Fibroblast of the aortic adventitia (primary cell): ENCODE measurements around the gene CXXC4. TPM values are rescaled to one million over a fixed set of nuclear protein-coding genes. Genes with fewer than 3 reads are reported as not detected.

Experiments
- DNase-seq: peaks from one replicate; pipeline ENCODE4 v3.0.0-alpha.2; 2010; ENCODE audit warnings: low read depth
- H3K4me3 ChIP-seq: 2 replicates; pipeline ENCODE4 v1.5.1; 2011; ENCODE audit warnings: low read depth, mild to moderate bottlenecking, control low read depth, low read length, moderate library complexity
- CTCF ChIP-seq: IDR thresholded peaks from 2 replicates; pipeline ENCODE4 v1.5.1; 2011; ENCODE audit warnings: mild to moderate bottlenecking, low read length, control low read depth, inconsistent platforms; ENCODE audit not compliant: insufficient read depth
- total RNA-seq: library from RNA; depleted of rRNA; stranded (reverse); fragments of >200 nt; gene quantifications from 2 replicates; pipeline ENCODE4 v1.2.3, GENCODE V29; 2012; ENCODE audit warnings: low replicate concordance

Gene CXXC4
- total RNA-seq, 1 donor, result under 0.01 TPM

- DNase-seq, result peak; percentile 28
- peak overlapping the region; percentile 65 for H3K4me3 ChIP-seq
- no peak for TF ChIP-seq CTCF
These were observed 3.8 kb downstream of the CXXC4 start for GRCh38 chr4:104490770-104491480.

- TF ChIP-seq CTCF, result no peak
- no peak overlapping the region for H3K4me3 ChIP-seq
- DNase-seq, result no peak
These were observed 4.5 kb downstream of the CXXC4 start for GRCh38 chr4:104490096-104490769.

GRCh38 chr4:104489731-104490095 is 5.0 kb downstream of the CXXC4 start:
- no peak for DNase-seq
- no peak for TF ChIP-seq CTCF
- no peak overlapping the region for H3K4me3 ChIP-seq

- TF ChIP-seq CTCF, result no peak
- no peak for DNase-seq
- no peak overlapping the region for H3K4me3 ChIP-seq
These were observed 6.5 kb downstream of the CXXC4 start for GRCh38 chr4:104488151-104488550.

GRCh38 chr4:104486716-104487504 is 7.8 kb downstream of the CXXC4 start:
- no peak for DNase-seq
- H3K4me3 ChIP-seq, result no peak overlapping the region
- TF ChIP-seq CTCF, result no peak

GRCh38 chr4:104475652-104476051 is 19.0 kb downstream of the CXXC4 start:
- H3K4me3 ChIP-seq, result no peak overlapping the region
- no peak for DNase-seq
- no peak for TF ChIP-seq CTCF
